Body of pancreas (tissue), 4 donors: Measurements from ENCODE around the gene PTGS2. TPM values are rescaled to one million over a fixed set of nuclear protein-coding genes. Genes with fewer than 3 reads are reported as not detected.

Experiments
- ATAC-seq: fragments of 150-250 bp; one replicate; pipeline ENCODE4 v1.9.1; 2016
- DNase-seq, 4 donors: peaks; one replicate each; pipeline ENCODE4 v3.0.0-alpha.2; 2019
- H3K27ac ChIP-seq, 4 donors: fragments of 200-600 bp; sonication (generic); 1 replicate in 3 of 4; 2 replicates in 1 of 4; pipeline versions ENCODE4 v1.5.1 to v1.6.1; 2016 to 2019; ENCODE audit warnings: mild to moderate bottlenecking in 1 of 4, mixed read lengths in 1 of 4, moderate library complexity in 1 of 4
- H3K27me3 ChIP-seq, 2 donors: fragments of 200-600 bp; sonication (generic); one replicate each; pipeline ENCODE4 v1.6.0; 2016; ENCODE audit warnings: mild to moderate bottlenecking in 1 of 2
- H3K36me3 ChIP-seq, 2 donors: fragments of 200-600 bp; sonication (generic); replicated peaks in 1 of 2; 2 replicates each; pipeline ENCODE4 v1.5.1; 2016; ENCODE audit warnings: low read depth in 2 of 2; ENCODE audit not compliant: insufficient read depth in 1 of 2
- H3K4me1 ChIP-seq: fragments of 200-600 bp; sonication (generic); one replicate; pipeline ENCODE4 v1.6.0; 2016
- H3K4me3 ChIP-seq, 2 donors: fragments of 200-600 bp; sonication (generic); 1 replicate in 1 of 2; 2 replicates in 1 of 2; pipeline ENCODE4 v1.5.1; 2016 to 2019
- H3K9me3 ChIP-seq, 3 donors: fragments of 200-600 bp; sonication (generic); 1 replicate in 2 of 3; 2 replicates in 1 of 3; pipeline ENCODE4 v1.5.1; 2016
- CTCF ChIP-seq, 7 experiments: fragments of 450-650 bp in 4 of 7; fragments of 200-600 bp in 3 of 7; sonication (generic) in 3 of 7; IDR thresholded peaks; one replicate each; pipeline ENCODE4 v1.5.1; 2016 to 2019; ENCODE audit warnings: antibody characterized with exemption in 7 of 7
- POLR2A ChIP-seq, 3 donors: fragments of 450-650 bp; IDR thresholded peaks; one replicate each; pipeline ENCODE4 v1.6.1; 2016; ENCODE audit warnings: antibody characterized with exemption in 3 of 3, mild to moderate bottlenecking in 2 of 3
- WGBS, 2 donors: methylation state at CpG; one replicate each; pipeline ENCODE4 v1.1.5; 2017; 5-methylcytosine and 5-hydroxymethylcytosine counted together
- intact Hi-C: fragments of 100-400 bp; cut with DNase I; formaldehyde crosslinking; loops from one replicate; pipeline ENCODE4 v1.15.1; 2023
- total RNA-seq, 2 donors: library from RNA; depleted of rRNA; stranded (reverse); fragments of >200 nt; gene quantifications; one replicate each; pipeline ENCODE4 v1.1.0, GENCODE V29; 2016

Gene PTGS2
- total RNA-seq, 2 donors from 2014 or later = 1.3 to 3.3 TPM

DNA sequence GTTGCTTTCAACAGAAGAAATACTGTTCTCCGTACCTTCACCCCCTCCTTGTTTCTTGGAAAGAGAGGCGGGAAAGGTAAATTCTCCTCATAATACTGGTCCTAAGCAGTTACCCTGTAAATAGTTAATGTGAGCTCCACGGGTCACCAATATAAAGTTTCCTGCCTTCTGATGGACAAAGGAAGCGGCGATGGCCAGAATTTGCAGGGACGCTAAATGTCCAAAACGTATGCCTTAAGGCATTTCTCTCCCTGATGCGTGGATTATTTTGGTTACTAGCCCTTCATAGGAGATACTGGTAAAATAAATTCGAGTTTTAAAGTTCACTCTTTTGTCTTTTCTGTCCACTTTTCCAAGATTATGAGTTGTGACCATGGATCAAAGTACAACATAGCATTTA, 898 bp upstream of the PTGS2 start:
- Histone ChIP-seq H3K4me1 (peaks cover 8% of the 10 kb centered on the region), H3K27ac (peak overlapping the region in 1 of 4 donors; percentile 49), H3K27me3 (no peaks in the 10 kb centered on the region), H3K4me3 (no peak overlapping the region), H3K36me3 (no peaks in the 10 kb centered on the region), H3K9me3 (no peaks in the 10 kb centered on the region)
- WGBS, 2 donors = 21 to 24% methylated on average over 9 of the region's 9 CpGs
- no peak for ATAC-seq
- intact Hi-C loops = no loop called here
- TF ChIP-seq POLR2A (IDR thresholded peaks at IDR 0.05) (no peak), CTCF (IDR thresholded peaks at IDR 0.05) (no peak)
- DNase-seq = no peak

- Histone ChIP-seq H3K4me1 (peaks cover 8% of the 10 kb centered on the region), H3K4me3 (peak overlapping the region in 1 of 2 donors; percentile 45), H3K36me3 (no peaks in the 10 kb centered on the region), H3K9me3 (no peaks in the 10 kb centered on the region), H3K27me3 (no peaks in the 10 kb centered on the region), H3K27ac (peak overlapping the region in 2 of 4 donors; percentile 49 to 77)
- DNase-seq = no peak
- no peak for ATAC-seq
- intact Hi-C loops = no loop called here
- TF ChIP-seq CTCF (IDR thresholded peaks at IDR 0.05) = no peak
- TF ChIP-seq POLR2A (IDR thresholded peaks at IDR 0.05) = no peak
- WGBS, 2 donors = 1 to 4% methylated on average over 11 to 15 of the region's 15 CpGs
Observed at GRCh38 chr1:186679924-186680244, 339 bp downstream of the PTGS2 start.

DNA sequence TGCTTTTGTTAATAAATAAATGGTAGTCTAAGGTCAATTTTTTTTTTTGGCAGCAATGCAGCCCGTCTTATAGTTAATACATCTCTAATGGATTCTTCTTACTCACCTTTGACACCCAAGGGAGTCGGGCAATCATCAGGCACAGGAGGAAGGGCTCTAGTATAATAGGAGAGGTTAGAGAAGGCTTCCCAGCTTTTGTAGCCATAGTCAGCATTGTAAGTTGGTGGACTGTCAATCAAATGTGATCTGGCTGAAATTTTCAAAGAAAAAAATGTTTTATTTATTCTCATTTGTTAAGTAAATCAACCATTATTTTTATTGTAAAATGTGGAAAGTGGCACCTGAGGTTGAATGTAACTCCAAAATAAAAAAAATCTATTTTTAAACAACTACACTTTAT, 2.1 kb downstream of the PTGS2 start:
- Histone ChIP-seq H3K4me1 (peaks cover 8% of the 10 kb centered on the region), H3K27ac (no peak overlapping the region), H3K9me3 (no peaks in the 10 kb centered on the region), H3K27me3 (no peaks in the 10 kb centered on the region), H3K4me3 (no peak overlapping the region), H3K36me3 (no peaks in the 10 kb centered on the region)
- no peak for ATAC-seq
- intact Hi-C loops = no loop called here
- WGBS, 2 donors = 59 to 66% methylated on average over 2 of the region's 2 CpGs
- no peak for TF ChIP-seq POLR2A (IDR thresholded peaks at IDR 0.05)
- no peak for TF ChIP-seq CTCF (IDR thresholded peaks at IDR 0.05)
- no peak for DNase-seq

DNA sequence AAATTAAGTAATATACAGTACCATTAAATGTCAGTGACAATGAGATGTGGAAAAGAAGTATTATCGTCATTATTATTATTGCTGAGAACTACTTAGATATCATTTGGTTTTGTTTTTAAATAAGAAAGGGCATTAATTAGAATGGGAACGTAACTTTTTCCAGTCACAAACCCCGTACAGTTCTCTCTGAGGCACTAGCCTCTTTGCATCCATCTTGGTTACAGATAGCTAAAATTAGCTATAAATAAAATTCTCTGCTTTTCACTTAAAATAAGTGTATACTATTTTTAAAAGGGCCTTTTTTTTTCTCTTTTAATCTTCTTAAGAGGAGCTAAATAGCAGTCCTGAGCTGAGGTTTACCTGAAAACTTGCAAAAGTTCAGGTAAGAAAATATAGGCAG, 7.6 kb downstream of the PTGS2 start:
- intact Hi-C loops = no loop called here
- 81 to 91% methylated on average over 3 of the region's 3 CpGs for WGBS, 2 donors
- no peaks in the 10 kb centered on the region for H3K36me3 ChIP-seq

More for the DNA sequence above, 7.6 kb downstream of the PTGS2 start:
- no peak overlapping the region for H3K4me3 ChIP-seq
- H3K27me3 ChIP-seq = no peaks in the 10 kb centered on the region
- H3K9me3 ChIP-seq = no peaks in the 10 kb centered on the region
- H3K4me1 ChIP-seq = no peaks in the 10 kb centered on the region
- no peak for TF ChIP-seq CTCF (IDR thresholded peaks at IDR 0.05)
- TF ChIP-seq POLR2A (IDR thresholded peaks at IDR 0.05) = no peak
- no peak for ATAC-seq
- no peak overlapping the region for H3K27ac ChIP-seq
- no peak for DNase-seq
